ENCODE results near the gene ARHGAP6.
"Not testable (repeated sequence)": the region's sequence is repeated elsewhere in the genome, so short reads cannot be mapped to it uniquely, and the experiment has no call there.

The ARHGAP6 gene

GRCh38 chrX:11159149-11159548 is 506.6 kb downstream of the ARHGAP6 start:
- no peak for DNase-seq

- no peak for DNase-seq
Measured at GRCh38 chrX:11151799-11152559, 513.7 kb downstream of the ARHGAP6 start.

- no peak for DNase-seq
Measured at GRCh38 chrX:11148401-11148800, 517.3 kb downstream of the ARHGAP6 start.

GRCh38 chrX:11146411-11146810 is 519.3 kb downstream of the ARHGAP6 start:
- no peak for DNase-seq

- peak in 36 of 51 donors; percentile 0 to 77 (median 18) for DNase-seq
Measured at GRCh38 chrX:11143931-11144678, 521.6 kb downstream of the ARHGAP6 start.

- peak in 3 of 51 donors; percentile 0 to 10 (median 1) for DNase-seq
Measured at GRCh38 chrX:11138498-11139390, 527.0 kb downstream of the ARHGAP6 start.

- DNase-seq: peak in 1 of 51 donors; percentile 2
Measured at GRCh38 chrX:11137543-11138139, 528.1 kb downstream of the ARHGAP6 start.

GRCh38 chrX:11135564-11136185 is 530.0 kb downstream of the ARHGAP6 start:
- no peak for DNase-seq

GRCh38 chrX:11131146-11131545 is 534.6 kb downstream of the ARHGAP6 start:
- no peak for DNase-seq

- no peak for DNase-seq
Measured at GRCh38 chrX:11130136-11130535, 535.6 kb downstream of the ARHGAP6 start.

GRCh38 chrX:11129534-11130105 is 536.1 kb downstream of the ARHGAP6 start:
- no peak for DNase-seq

GRCh38 chrX:11125060-11125459 is 540.7 kb downstream of the ARHGAP6 start:
- no peak for DNase-seq

GRCh38 chrX:11124112-11124511 is 541.6 kb downstream of the ARHGAP6 start:
- no peak for DNase-seq

GRCh38 chrX:11123087-11123486 is 542.6 kb downstream of the ARHGAP6 start:
- DNase-seq: not testable (repeated sequence)

GRCh38 chrX:11119313-11119943 is 546.3 kb downstream of the ARHGAP6 start:
- DNase-seq: no peak

GRCh38 chrX:11117745-11118144 is 548.0 kb downstream of the ARHGAP6 start:
- DNase-seq: no peak

GRCh38 chrX:11113731-11114130 is 552.0 kb downstream of the ARHGAP6 start:
- DNase-seq: peak in 1 of 51 donors; percentile 0

GRCh38 chrX:11111947-11112346 is 553.8 kb downstream of the ARHGAP6 start:
- DNase-seq: no peak

GRCh38 chrX:11111037-11111851 is 554.5 kb downstream of the ARHGAP6 start, which contains the start of gene HCCS:
Gene HCCS (plus strand): TSS chrX:11111332. CDS start chrX:11112061, 729 bp downstream.
- peak; percentile 1 to 82 (median 57) for DNase-seq

Data from hypothalamus (tissue), 51 donors.